ENCODE data around the gene FHAD1.

DNA sequence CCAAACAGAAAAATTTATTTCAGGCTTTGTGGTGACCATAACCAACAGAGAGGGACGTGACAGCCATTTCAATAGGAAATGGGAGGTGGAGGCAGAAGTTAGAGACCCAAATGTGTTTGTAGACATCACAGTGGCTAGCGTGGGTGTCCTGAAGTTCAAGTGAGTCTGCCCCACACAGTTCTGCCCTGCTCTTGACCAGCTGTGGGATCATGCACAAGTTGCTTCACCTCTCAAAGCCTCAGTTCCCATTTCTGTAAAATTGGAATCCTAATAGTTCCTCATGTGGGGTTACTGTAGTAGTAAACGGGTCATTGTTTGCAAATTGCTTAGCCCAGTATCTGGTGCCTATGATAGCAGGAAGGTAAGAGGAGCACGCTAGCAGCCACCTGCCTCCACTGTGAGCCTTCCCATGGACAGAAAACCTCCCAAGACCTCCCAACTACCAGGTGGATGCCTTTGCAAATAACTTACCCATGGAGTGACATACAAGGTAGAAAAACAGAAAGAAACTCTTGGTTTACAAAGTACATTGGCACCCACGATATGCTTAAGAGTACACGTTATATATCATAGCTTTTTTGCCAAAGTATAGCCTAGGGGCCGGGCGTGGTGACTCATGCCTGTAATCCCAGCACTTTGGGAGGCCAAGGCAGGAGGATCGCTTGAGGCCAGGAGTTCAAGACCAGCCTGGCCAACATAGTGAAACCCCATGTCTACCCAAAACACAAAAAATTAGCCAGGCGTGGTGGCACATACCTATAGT, 29.1 kb downstream of the FHAD1 start:
- TF ChIP-seq, protein P1, sequence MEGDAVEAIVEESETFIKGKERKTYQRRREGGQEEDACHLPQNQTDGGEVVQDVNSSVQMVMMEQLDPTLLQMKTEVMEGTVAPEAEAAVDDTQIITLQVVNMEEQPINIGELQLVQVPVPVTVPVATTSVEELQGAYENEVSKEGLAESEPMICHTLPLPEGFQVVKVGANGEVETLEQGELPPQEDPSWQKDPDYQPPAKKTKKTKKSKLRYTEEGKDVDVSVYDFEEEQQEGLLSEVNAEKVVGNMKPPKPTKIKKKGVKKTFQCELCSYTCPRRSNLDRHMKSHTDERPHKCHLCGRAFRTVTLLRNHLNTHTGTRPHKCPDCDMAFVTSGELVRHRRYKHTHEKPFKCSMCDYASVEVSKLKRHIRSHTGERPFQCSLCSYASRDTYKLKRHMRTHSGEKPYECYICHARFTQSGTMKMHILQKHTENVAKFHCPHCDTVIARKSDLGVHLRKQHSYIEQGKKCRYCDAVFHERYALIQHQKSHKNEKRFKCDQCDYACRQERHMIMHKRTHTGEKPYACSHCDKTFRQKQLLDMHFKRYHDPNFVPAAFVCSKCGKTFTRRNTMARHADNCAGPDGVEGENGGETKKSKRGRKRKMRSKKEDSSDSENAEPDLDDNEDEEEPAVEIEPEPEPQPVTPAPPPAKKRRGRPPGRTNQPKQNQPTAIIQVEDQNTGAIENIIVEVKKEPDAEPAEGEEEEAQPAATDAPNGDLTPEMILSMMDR (IDR thresholded peaks at IDR 0.05) = no peak
- TF ChIP-seq POLR2A (IDR thresholded peaks at IDR 0.05) = no peak

Data from Peyer's patch (tissue), 4 donors.